Muscle of back (tissue), 11 donors: Measurements from ENCODE around the gene CCR5. TPM values are rescaled to one million over a fixed set of nuclear protein-coding genes. Genes with fewer than 3 reads are reported as not detected.
"Not testable (repeated sequence)": the region's sequence is repeated elsewhere in the genome, so short reads cannot be mapped to it uniquely, and the experiment has no call there.

ENCODE experiments used
- DNase-seq, 3 donors: peaks; one replicate each; pipeline versions ENCODE4 v3.0.0 to v3.0.0-alpha.2; 2013
- polyA plus RNA-seq, 10 donors: library from polyadenylated mRNA; unstranded; fragments of 120-200 nt; gene quantifications; one replicate each; pipeline ENCODE4 v1.2.1, GENCODE V29; 2013; ENCODE audit not compliant: insufficient read length in 10 of 10

The CCR5 gene
- polyA plus RNA-seq, 10 donors = 0.13 to 1.3 (median 0.42) TPM

DNA sequence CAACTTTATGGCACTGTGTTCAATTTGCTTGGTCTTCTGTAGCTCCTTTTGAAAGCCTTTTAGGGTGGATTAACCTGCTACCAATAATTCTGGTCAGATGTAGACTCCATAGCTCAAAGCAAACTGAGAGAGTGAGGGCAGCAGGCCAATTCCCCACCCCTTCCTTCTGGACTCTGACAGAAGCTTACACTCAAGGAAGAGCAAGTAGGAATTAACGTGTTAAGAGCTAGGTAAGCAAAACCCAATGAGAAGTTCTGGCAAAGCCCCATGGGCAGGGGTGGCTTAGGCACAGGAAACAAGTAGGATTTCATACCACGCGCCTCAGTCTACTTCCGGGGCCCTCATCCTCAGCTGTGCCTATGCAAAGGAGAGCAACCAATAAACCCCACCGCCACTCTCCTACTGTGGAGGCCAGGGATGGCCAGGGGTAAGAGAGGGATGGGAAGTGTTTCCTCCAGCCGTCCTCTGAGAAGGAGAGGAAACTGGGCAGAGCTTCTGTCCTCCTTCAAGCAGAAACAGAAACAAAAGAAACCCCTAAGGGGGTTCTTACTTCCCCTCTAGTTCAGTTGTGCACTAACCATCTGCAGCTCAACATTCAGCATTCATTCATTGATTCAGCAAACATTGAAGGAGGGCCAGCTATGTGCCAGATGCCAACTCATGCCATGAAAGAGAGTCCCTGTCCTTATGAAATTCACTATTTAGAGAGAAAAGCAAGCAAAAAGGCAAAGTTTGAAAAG, 12.6 kb downstream of the CCR5 start:
- DNase-seq = peak in 1 of 3 donors; percentile 18

GRCh38 chr3:46383951-46384330, 13.2 kb downstream of the CCR5 start:
- no peak for DNase-seq

DNA sequence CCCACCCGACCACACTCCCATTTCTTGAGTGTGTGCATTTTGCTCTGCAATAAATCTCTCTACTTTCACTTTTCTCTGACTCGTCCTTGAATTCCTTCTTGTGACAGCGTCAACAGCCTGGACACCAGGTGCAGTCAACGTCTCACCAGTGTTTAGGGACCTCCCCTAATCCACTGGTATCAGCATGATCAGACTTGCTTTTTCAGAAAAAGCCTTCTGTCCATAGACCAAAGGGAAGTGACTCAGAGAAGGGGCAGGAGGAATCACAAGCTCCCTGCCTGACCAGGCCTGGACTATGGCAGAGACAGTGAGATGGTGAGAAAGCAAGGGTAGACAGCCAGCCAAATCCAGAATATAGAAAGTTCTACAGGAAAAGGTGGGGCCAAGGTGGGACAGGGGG, 15.5 kb downstream of the CCR5 start:
- DNase-seq = no peak

DNA sequence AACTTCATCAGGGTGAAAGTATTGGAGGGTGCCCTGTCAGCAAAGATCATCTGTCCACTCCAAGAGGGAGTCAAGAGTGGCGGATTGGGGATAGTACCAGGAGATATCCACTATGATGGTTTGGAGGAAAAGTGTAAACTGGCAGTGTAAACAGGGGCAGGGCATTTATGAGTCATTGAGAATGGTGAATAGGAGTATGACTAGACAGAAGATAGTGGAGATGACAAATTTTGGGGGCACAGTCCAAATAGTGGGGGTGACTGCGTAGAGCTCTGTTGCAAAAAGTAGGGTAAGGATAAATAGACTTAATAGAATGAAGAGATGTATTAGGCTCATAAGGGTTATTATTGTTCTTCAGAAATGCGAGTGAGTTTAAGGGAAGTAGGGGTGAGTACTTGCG, 18.1 kb downstream of the CCR5 start:
- not testable (repeated sequence) for DNase-seq

- no peak for DNase-seq
Observed at GRCh38 chr3:46389306-46389705, 18.6 kb downstream of the CCR5 start.

DNA sequence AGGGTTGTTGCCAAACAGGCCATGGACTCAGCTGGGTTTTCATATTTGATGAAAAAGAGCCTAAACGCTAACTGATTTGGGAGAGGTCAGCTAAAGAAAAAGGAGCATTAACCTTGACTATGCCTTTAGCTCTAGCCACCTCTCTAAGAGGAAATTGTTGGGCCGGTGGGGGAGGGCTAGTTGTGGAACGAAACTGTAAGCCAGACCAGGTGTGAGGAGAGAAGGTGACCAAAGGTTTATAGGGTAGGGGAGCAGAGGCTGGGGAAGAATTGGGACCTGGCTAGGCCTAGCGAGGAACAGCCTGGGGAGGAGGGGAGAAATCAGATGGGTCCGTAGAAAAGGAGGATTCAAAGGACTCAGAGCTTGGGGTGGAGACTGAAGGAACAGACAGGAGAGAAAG, 20.8 kb downstream of the CCR5 start:
- DNase-seq = not testable (repeated sequence)

DNA sequence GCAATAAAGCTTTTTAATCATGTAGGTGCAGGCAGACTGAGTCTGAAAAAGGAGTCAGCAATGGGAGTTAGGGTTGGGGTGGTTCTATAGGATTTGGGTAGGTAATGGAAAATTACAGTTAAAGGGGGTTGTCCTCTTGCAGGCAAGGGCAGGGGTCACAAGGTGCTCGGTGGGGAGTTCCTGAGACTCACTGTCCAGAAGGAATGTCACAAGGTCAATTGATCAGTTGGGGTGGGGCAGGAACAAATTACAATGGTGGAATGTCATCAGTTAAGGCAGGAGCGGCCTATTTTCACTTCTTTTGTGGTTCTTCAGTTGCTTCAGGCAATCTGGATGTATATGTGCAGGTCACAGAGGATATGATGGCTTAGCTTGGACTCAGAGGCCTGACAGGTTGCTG, 22.3 kb downstream of the CCR5 start:
- DNase-seq = no peak

DNA sequence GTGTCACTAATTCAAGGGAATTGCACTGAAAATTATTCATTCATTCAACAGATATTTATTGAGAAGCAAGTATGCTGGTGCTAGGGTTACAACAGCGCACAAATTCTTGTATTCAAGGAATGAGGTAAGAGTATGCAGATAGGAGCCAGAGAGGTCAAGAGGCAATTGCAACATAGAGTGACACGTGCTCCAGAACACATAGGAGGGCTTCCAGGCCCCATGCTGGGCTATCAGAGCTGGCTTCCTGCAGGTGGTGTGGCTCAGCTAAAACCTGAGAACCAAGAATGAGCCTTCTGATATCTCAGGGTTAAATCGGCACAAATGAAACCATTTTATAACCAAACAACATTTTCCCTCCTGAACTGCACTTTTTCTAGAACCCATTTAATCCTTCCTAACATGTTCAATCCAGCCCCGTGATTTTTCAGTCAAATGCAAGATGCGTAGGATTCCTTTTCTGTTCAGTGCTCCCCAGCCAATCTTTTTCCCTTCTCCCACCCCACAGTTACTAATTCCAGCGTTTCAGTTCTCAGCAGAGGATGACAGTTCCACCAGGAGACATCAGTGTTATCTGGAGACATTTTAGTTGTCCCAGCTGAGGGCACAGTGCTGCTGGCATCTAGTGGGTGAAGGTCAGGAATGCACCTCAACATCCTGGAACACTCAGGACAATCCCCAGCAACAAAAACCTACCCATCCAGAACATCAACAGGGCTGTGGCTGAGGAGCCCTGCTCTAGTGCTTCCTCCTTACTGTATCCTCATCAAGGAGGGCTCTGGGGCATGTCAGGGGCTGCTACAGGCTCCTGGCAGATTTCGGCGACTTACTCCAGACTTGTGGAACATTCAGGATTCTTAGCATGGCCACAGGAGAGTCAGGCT, 23.0 kb downstream of the CCR5 start:
- DNase-seq = no peak

GRCh38 chr3:46395210-46395661, 24.5 kb downstream of the CCR5 start:
- DNase-seq = no peak

DNA sequence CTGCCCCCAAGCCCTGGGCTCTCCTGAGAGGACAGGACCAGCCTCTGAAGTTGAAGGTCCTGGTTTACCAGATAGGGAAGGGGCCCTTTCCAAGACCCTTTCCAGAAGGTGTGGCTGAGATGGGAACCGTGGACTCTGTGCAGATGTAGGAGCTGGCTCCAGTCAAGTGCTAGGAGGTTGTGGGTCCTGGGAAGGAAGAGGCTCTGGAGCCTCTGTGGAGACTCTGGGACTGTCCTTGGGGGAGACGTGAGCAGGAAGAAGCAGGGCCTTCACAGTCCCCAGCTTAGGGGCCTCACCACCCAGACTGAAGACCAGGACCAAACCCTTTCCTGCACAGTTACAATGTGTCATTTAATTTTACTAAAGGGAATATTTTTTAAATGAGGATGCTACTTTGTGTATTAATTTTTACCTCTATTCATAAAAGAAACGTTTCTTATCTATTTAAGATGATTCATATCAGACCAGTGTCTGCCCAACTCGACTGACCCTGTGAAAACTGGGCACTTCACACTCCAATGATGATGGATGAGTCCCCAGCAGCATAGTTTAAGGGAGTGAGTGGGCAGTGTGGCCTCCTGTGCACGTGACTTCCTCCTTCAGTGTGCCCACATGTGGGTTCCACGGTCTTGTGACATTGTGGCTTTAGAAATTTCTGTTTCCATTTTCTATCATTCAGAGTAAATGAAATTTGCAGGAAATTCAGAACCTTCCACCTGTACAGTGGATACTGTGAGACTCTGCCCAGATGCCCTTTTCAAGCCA, 25.2 kb downstream of the CCR5 start:
- DNase-seq = no peak

DNA sequence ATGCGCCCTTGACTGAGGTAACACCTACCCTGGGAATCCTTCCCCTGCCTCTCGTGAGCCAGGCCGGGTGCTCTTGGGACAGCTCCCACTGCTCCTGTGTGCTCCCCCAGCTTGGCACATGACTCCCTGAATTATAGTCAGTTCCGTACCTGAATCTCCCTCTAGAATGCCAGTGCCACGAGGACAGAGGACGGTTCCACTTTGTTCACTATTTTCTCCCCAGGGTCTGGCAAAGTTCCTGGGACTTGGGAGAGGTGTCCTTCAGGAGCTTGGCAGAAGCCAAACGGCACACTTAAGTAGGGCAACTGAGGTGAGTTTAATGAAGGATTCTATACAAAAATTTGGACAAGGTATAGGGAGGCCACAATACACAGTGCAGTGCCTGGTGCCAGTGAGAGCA, 26.4 kb downstream of the CCR5 start:
- DNase-seq = no peak

- DNase-seq = no peak
Observed at GRCh38 chr3:46398186-46398955, 27.6 kb downstream of the CCR5 start.

DNA sequence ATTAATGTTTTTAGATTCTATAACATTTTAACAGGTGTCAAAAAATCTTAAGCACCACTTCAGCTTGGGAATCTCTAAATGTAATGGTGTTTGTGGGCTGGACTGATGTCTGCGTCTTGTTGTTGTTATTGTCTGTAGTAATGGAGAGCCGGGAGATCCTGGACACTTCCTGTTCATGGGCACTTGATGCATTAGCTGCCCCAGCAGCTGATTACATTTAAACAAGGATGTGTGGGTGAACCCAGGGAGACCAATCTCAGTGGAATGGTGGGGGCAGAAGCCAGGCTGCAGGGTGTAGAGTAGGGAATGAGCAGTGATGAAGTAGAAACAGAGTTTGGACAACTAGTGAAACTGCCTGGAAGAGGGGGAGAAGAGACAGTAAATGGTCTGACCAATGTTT, 28.4 kb downstream of the CCR5 start:
- no peak for DNase-seq

DNA sequence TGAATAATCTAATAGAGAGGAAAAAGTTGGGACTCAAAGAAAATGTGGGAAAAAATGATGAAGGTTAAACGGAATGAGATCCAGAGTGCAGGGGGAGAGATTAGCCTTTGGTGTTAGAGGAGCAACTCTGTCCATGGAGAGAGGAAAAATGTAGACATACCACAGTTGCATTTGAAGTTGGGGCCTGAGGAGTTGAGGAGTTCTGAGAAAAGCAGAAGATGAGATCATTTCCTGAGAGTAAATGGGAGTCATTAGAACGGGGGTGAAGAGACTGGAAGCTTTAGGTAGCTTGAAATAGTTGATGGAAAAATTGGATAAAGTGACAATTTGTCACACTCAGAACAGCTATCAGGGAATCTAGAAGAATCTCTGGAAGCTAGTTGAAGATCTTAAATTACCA, 28.8 kb downstream of the CCR5 start:
- DNase-seq = no peak

DNA sequence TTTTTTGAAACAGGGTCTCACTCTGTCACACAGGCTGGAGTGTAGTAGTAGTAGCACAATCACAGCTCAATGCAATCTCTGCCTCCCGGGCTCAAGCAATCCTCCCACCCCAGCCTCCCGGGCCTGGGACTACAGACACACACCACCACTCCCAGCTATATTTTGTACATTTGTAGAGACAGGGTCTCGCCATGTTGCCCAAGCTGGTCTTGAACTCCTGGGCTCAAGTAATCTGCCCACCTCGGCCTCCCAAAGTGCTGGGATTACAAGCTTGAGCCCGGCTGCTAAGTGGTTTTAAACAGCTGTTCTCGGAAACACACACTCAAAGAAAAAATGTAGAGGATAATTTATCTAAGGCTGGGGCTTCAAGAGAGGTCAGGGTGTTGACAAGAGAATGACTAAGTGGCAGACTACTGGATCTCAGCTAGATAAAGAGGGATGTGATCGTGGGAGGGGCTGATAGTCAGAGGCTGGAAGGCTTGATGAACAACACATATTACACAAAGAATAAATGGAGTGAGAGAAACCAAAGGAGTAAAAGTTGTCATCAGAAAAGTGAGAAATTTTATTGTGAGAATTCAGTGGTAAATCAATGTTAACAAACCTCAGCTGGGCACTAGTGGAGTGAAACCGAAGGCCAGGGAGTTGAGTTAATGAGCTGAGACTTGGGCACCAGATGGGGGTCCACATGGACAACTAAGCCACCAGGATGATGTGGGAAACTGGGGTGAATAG, 29.4 kb downstream of the CCR5 start:
- peak in 1 of 3 donors; percentile 60 for DNase-seq

DNA sequence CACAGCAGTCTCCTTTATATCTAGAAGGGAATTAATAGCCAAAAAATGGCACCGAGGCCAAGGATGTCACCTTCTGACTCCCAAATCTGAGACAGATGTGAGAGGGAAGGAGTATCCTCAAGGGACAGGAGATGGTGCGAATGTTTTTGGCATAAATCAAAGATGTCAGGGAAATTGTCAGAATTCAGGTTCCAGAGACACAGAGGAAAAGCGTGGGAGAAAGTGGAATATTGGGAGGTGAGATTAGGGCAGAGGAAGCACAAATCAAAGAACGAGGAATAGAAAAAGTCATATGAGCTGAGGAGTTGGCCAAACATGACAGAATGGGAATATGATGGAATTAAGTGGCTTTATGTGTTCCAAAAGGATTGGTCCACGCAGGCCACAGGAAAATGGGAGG, 30.1 kb downstream of the CCR5 start:
- DNase-seq = no peak

GRCh38 chr3:46401579-46401978, 30.8 kb downstream of the CCR5 start:
- DNase-seq = no peak

- not testable (repeated sequence) for DNase-seq
Observed at GRCh38 chr3:46402902-46403301, 32.2 kb downstream of the CCR5 start.

DNA sequence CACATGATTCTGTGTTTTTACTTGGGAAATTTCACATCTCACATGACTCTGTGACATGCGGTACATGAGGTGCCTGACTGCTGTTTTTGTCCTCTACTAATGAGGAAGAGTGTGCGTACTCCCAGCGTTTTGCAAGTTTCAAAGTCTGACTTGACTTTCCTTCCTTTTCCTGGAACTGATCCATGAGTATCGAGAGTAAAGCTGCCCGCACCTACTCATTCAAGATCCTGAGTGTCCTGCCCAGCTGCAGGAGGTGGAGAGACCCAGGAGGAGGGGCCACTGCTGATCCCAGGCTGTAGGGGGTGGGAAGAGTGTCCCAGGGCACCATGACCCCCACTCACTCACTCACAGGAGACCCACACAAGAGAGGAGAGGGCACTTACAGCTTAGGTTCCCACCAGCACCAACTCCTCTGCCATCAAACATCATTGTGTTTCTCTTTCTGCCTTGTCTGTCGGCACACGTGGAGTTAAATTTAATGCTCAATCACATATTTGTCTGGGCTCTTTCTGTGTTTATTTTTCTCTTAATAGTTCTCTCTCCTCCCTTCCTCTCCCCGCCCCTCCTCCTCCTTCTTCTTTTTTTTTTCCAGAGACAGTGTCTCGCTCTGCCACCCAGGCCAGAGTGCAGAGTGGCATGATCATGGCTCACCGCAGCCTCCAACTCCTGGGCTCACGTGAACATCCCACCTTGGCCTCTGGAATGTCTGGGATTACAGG, 34.7 kb downstream of the CCR5 start:
- peak in 1 of 3 donors; percentile 40 for DNase-seq

DNA sequence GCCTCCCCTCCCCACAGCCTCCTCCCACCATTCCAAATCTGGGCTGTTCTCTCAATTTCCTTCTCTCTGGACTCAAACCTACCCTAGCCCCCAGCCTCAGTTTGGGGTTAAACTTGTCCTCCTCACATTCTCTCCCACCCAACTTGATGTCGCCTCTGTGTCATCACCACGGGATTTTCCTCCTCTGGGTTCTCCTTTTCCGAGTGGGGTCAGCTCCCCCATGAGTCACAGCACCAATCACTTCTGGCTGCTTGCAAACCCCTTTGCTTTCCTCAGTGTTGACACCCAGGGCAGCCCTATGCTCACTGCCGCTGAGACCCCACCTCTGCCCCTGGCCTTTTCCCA, 35.7 kb downstream of the CCR5 start:
- DNase-seq = peak in 1 of 3 donors; percentile 33
